ENCODE measurements around the gene C7. TPM values are rescaled to one million over a fixed set of nuclear protein-coding genes. Genes with fewer than 3 reads are reported as not detected.

Gene C7
- total and polyA plus RNA-seq, 2 of the 13 experiments (the other 11 are each of a cell fraction or from before 2014, with no cell fraction given): 1.7 to 3.5 TPM

DNA sequence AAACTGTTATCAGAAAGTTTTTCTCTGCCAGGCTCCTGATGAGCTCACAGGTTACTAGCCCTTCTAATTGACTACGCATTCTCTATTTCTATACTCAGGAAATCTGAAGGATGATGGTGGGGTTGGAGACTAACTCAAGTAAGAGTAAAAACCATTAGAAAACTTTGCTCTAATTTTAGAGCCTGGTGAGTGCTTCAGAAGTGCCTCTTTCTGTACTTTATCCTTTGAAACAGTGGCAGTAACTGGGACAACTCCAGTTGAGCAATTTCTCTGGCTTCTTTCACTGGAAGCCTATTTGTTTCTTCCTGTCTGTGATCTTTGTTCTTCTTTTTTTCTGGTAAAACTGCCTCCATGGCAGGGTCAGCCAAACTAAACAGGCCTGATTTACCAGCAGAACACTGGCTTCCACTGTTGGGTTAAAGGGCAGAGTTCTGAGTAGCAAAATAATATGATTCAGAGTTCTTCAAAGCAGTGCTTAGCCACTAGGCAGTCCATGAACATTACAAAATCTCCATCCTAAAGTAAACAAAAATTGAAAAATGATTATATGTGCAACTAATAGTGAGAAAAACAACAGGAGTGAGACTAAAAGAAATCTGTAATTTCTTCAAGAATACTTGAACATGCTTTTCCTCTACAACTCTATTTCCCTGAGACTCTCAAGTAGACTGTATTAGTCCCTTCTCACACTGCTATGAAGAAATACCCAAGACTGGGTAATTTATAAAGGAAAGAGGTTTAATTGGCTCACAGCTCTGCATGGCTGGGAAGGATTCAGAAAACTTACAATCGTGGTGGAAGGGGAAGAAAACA lies 82.1 kb downstream of the C7 start (continued):
- TF ChIP-seq, protein P1, sequence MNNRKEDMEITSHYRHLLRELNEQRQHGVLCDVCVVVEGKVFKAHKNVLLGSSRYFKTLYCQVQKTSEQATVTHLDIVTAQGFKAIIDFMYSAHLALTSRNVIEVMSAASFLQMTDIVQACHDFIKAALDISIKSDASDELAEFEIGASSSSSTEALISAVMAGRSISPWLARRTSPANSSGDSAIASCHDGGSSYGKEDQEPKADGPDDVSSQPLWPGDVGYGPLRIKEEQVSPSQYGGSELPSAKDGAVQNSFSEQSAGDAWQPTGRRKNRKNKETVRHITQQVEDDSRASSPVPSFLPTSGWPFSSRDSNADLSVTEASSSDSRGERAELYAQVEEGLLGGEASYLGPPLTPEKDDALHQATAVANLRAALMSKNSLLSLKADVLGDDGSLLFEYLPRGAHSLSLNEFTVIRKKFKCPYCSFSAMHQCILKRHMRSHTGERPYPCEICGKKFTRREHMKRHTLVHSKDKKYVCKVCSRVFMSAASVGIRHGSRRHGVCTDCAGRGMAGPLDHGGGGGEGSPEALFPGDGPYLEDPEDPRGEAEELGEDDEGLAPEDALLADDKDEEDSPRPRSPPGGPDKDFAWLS (CRISPR knock-in tag; IDR thresholded peaks at IDR 0.05; ENCODE audit: borderline replicate concordance): no peak
- TF ChIP-seq RFX3 (CRISPR knock-in tag; IDR thresholded peaks at IDR 0.05) (no peak), ZC3H4 (CRISPR knock-in tag; IDR thresholded peaks at IDR 0.05; ENCODE audit: borderline replicate concordance) (no peak), AHR (CRISPR knock-in tag; IDR thresholded peaks at IDR 0.05) (no peak), TBP (CRISPR knock-in tag; IDR thresholded peaks at IDR 0.05) (no peak), ARHGAP35 (CRISPR knock-in tag; IDR thresholded peaks at IDR 0.05; ENCODE audit: borderline replicate concordance) (no peak), SIX4 (CRISPR knock-in tag; IDR thresholded peaks at IDR 0.05) (peak; percentile 51; the same call in 1 of the 2 replicates), ZNF337 (CRISPR knock-in tag; IDR thresholded peaks at IDR 0.05; ENCODE audit: borderline replicate concordance, low read depth) (no peak), HNRNPH1 (optimal IDR thresholded peaks at IDR 0.05; ENCODE audit: low read depth, low read length) (no peak), ZNF207 (IDR thresholded peaks at IDR 0.05; ENCODE audit: borderline replicate concordance) (no peak), ZNF556 (CRISPR knock-in tag; IDR thresholded peaks at IDR 0.05; ENCODE audit: borderline replicate concordance) (no peak; the same call in 1 of the 2 replicates), SMC3 (IDR thresholded peaks at IDR 0.05; ENCODE audit: low read length) (0 out of 2 replicates have a peak, but pooled peaks have one; percentile 22), RBFOX2 (IDR thresholded peaks at IDR 0.05; ENCODE audit: low read depth, low read length) (no peak), KAT8 (CRISPR knock-in tag; IDR thresholded peaks at IDR 0.05) (peak; percentile 71; the same call in 1 of the 2 replicates), MTF2 (CRISPR knock-in tag; IDR thresholded peaks at IDR 0.05; ENCODE audit: borderline replicate concordance) (no peak), ZFP82 (CRISPR knock-in tag; IDR thresholded peaks at IDR 0.05; ENCODE audit: borderline replicate concordance) (no peak), SMAD1 (CRISPR knock-in tag; IDR thresholded peaks at IDR 0.05; ENCODE audit: borderline replicate concordance, low read depth) (no peak), SNAI1 (CRISPR knock-in tag; IDR thresholded peaks at IDR 0.05; ENCODE audit: borderline replicate concordance) (no peak), RFX5 (IDR thresholded peaks at IDR 0.05; ENCODE audit: low read depth, low read length) (no peak), ZNF792 (CRISPR knock-in tag; IDR thresholded peaks at IDR 0.05) (0 out of 2 replicates have a peak, but pooled peaks have one; percentile 17), GTF2F1 (IDR thresholded peaks at IDR 0.05; ENCODE audit: low read length) (no peak)
- TF ChIP-seq, protein P2, sequence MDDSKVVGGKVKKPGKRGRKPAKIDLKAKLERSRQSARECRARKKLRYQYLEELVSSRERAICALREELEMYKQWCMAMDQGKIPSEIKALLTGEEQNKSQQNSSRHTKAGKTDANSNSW (CRISPR knock-in tag; IDR thresholded peaks at IDR 0.05; ENCODE audit: borderline replicate concordance): no peak
- TF ChIP-seq, protein P3, sequence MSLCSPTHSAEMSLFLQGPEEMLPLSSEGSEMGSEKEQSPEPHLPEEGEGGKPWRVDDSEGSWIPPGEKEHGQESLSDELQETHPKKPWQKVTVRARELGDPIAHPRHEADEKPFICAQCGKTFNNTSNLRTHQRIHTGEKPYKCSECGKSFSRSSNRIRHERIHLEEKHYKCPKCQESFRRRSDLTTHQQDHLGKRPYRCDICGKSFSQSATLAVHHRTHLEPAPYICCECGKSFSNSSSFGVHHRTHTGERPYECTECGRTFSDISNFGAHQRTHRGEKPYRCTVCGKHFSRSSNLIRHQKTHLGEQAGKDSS (CRISPR knock-in tag; IDR thresholded peaks at IDR 0.05; ENCODE audit: borderline replicate concordance, low read depth): no peak
- TF ChIP-seq, protein P4, sequence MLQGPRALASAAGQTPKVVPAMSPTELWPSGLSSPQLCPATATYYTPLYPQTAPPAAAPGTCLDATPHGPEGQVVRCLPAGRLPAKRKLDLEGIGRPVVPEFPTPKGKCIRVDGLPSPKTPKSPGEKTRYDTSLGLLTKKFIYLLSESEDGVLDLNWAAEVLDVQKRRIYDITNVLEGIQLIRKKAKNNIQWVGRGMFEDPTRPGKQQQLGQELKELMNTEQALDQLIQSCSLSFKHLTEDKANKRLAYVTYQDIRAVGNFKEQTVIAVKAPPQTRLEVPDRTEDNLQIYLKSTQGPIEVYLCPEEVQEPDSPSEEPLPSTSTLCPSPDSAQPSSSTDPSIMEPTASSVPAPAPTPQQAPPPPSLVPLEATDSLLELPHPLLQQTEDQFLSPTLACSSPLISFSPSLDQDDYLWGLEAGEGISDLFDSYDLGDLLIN (CRISPR knock-in tag; IDR thresholded peaks at IDR 0.05; ENCODE audit: borderline replicate concordance): no peak
- TF ChIP-seq, protein P5, sequence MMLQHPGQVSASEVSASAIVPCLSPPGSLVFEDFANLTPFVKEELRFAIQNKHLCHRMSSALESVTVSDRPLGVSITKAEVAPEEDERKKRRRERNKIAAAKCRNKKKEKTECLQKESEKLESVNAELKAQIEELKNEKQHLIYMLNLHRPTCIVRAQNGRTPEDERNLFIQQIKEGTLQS (CRISPR knock-in tag; IDR thresholded peaks at IDR 0.05): 0 out of 2 replicates have a peak, but pooled peaks have one; percentile 18
- TF ChIP-seq, protein P6, sequence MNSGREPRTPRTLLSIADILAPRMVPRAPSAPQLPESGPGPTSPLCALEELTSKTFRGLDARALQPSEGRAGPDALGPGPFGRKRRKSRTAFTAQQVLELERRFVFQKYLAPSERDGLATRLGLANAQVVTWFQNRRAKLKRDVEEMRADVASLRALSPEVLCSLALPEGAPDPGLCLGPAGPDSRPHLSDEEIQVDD (CRISPR knock-in tag; IDR thresholded peaks at IDR 0.05; ENCODE audit: borderline replicate concordance): no peak
